ENCODE measurements around the gene SSX2IP. TPM values are rescaled to one million over a fixed set of nuclear protein-coding genes. Genes with fewer than 3 reads are reported as not detected.
A peak's percentile ranks its signal among the peaks of the same experiment; 100 is the strongest.

Gene SSX2IP
- total RNA-seq, 6 experiments from 2014 or later: 5.0 to 16.1 (median 8.3) TPM

- Histone ChIP-seq H3K27ac (no peak overlapping the region), H3K4me1 (no peaks in the 10 kb centered on the region), H3K27me3 (no peaks in the 10 kb centered on the region), H3K36me3 (no peaks in the 10 kb centered on the region), H3K9me3 (no peaks in the 10 kb centered on the region), H3K4me3 (no peak overlapping the region)
- DNase-seq (no peak), ATAC-seq (peak in 1 of 4 donors; percentile 64)
- intact Hi-C loops (cut with DNase I): no loop called here
- no peak for TF ChIP-seq POLR2A (IDR thresholded peaks at IDR 0.05)
- TF ChIP-seq CTCF (IDR thresholded peaks at IDR 0.05): no peak
- WGBS (ENCODE audit: insufficient coverage, low coverage, low lambda C conversion rate, missing lambda C conversion rate): 86% methylated on average over 3 of the region's 3 CpGs
Observed at GRCh38 chr1:84712276-84712874, 22.1 kb upstream of the SSX2IP start.

GRCh38 chr1:84711869-84712268, 21.6 kb upstream of the SSX2IP start:
- DNase-seq (no peak), ATAC-seq (no peak)
- Histone ChIP-seq H3K27ac (no peak overlapping the region), H3K4me3 (no peak overlapping the region), H3K9me3 (no peaks in the 10 kb centered on the region), H3K36me3 (no peaks in the 10 kb centered on the region), H3K4me1 (no peaks in the 10 kb centered on the region), H3K27me3 (no peaks in the 10 kb centered on the region)
- intact Hi-C loops (cut with DNase I): no loop called here
- 77% methylated on average over 3 of the region's 4 CpGs for WGBS (ENCODE audit: insufficient coverage, low coverage, low lambda C conversion rate, missing lambda C conversion rate)
- no peak for TF ChIP-seq CTCF (IDR thresholded peaks at IDR 0.05)
- TF ChIP-seq POLR2A (IDR thresholded peaks at IDR 0.05): no peak

- Histone ChIP-seq H3K4me1 (no peaks in the 10 kb centered on the region), H3K9me3 (no peaks in the 10 kb centered on the region), H3K27me3 (no peaks in the 10 kb centered on the region), H3K27ac (no peak overlapping the region), H3K4me3 (no peak overlapping the region), H3K36me3 (no peaks in the 10 kb centered on the region)
- 78% methylated on average over 1 of the region's 1 CpG for WGBS (ENCODE audit: insufficient coverage, low coverage, low lambda C conversion rate, missing lambda C conversion rate)
- intact Hi-C loops (cut with DNase I): no loop called here
- ATAC-seq (no peak), DNase-seq (no peak)
- no peak for TF ChIP-seq CTCF (IDR thresholded peaks at IDR 0.05)
- TF ChIP-seq POLR2A (IDR thresholded peaks at IDR 0.05): no peak
Observed at GRCh38 chr1:84711121-84711520, 20.9 kb upstream of the SSX2IP start.

- 44% methylated on average over 1 of the region's 1 CpG for WGBS (ENCODE audit: insufficient coverage, low coverage, low lambda C conversion rate, missing lambda C conversion rate)
- H3K27me3 ChIP-seq: no peaks in the 10 kb centered on the region
- intact Hi-C loops (cut with DNase I): no loop called here
- H3K27ac ChIP-seq: no peak overlapping the region
- TF ChIP-seq POLR2A (IDR thresholded peaks at IDR 0.05) (no peak), CTCF (IDR thresholded peaks at IDR 0.05) (no peak)
- no peak for DNase-seq
- H3K36me3 ChIP-seq: no peaks in the 10 kb centered on the region
- peaks cover 0 to 17% (median 6%) of the 10 kb centered on the region in 4 donors for H3K4me1 ChIP-seq
- ATAC-seq: no peak
- H3K9me3 ChIP-seq: no peaks in the 10 kb centered on the region
- H3K4me3 ChIP-seq: no peak overlapping the region
Observed at GRCh38 chr1:84709131-84709530, 18.9 kb upstream of the SSX2IP start.

GRCh38 chr1:84708031-84708430, 17.8 kb upstream of the SSX2IP start:
- DNase-seq (no peak), ATAC-seq (no peak)
- Histone ChIP-seq H3K27ac (no peak overlapping the region), H3K27me3 (no peaks in the 10 kb centered on the region), H3K4me3 (no peak overlapping the region), H3K9me3 (no peaks in the 10 kb centered on the region), H3K36me3 (no peaks in the 10 kb centered on the region), H3K4me1 (peaks cover 0 to 21% (median 7%) of the 10 kb centered on the region in 4 donors)
- intact Hi-C loops (cut with DNase I): no loop called here
- 88% methylated on average over 4 of the region's 4 CpGs for WGBS (ENCODE audit: insufficient coverage, low coverage, low lambda C conversion rate, missing lambda C conversion rate)
- TF ChIP-seq CTCF (IDR thresholded peaks at IDR 0.05) (no peak), POLR2A (IDR thresholded peaks at IDR 0.05) (no peak)

All from right lobe of liver (tissue), 6 donors.